GM10248 (cell line): Measurements from ENCODE around the gene RAB17.

Source experiments
- CTCF ChIA-PET: fragments of 300-600 bp; sonication (Branson Sonifier 250); formaldehyde crosslinking; extraction: SDS; loops from one replicate; lab custom pipeline; 2021; ENCODE audit warnings: antibody characterized with exemption; lab: Yijun Ruan, JAX
- POLR2A ChIA-PET: fragments of 350-650 bp; sonication (Branson Sonifier 250); formaldehyde crosslinking; extraction: SDS; loops from one replicate; lab custom pipeline; 2020; ENCODE audit warnings: antibody characterized with exemption; lab: Yijun Ruan, JAX
- DNase-seq: peaks from one replicate; pipeline ENCODE4 v3.0.0; 2012; ENCODE audit errors: extremely low spot score
- CTCF ChIP-seq: IDR thresholded peaks from 2 replicates; pipeline ENCODE4 v1.5.1; 2012; ENCODE audit warnings: mild to moderate bottlenecking, low read depth; ENCODE audit errors: extremely low read depth, missing control alignments, control extremely low read depth

RAB17 gene

GRCh38 chr2:237583385-237584295 is 6.9 kb downstream of the RAB17 start:
- POLR2A ChIA-PET = no interaction called here
- no peak for TF ChIP-seq CTCF
- CTCF ChIA-PET = interaction anchor here (1.4 to 7.6 kb wide), 3 partner anchors 11 to 161 kb away, joined by 5 to 63 read pairs (median 6); no protein-coding TSS in a partner anchor
- DNase-seq = no peak

GRCh38 chr2:237581751-237582746 is 8.5 kb downstream of the RAB17 start:
- TF ChIP-seq CTCF = peak; percentile 50
- CTCF ChIA-PET = interaction anchor here (1.1 to 7.6 kb wide), 9 partner anchors 9 to 193 kb away, joined by 3 to 63 read pairs (median 5); no protein-coding TSS in a partner anchor
- POLR2A ChIA-PET = no interaction called here
- peak; percentile 56 for DNase-seq

GRCh38 chr2:237581326-237581725 is 9.2 kb downstream of the RAB17 start:
- no peak for DNase-seq
- POLR2A ChIA-PET = no interaction called here
- CTCF ChIA-PET = interaction anchor here (0.9 to 7.6 kb wide), 9 partner anchors 8 to 194 kb away, joined by 3 to 63 read pairs (median 4); no protein-coding TSS in a partner anchor
- TF ChIP-seq CTCF = no peak

GRCh38 chr2:237577956-237578870 is 12.3 kb downstream of the RAB17 start:
- ChIA-PET POLR2A (no interaction called here), CTCF (interaction anchor here (9.2 kb wide), 1 partner anchor 68 kb away, joined by 317 read pairs; no protein-coding TSS in a partner anchor)
- TF ChIP-seq CTCF = no peak
- no peak for DNase-seq

- TF ChIP-seq CTCF = no peak
- DNase-seq = no peak
- CTCF ChIA-PET = interaction anchor here (9.2 kb wide), 1 partner anchor 67 kb away, joined by 317 read pairs; no protein-coding TSS in a partner anchor
- POLR2A ChIA-PET = no interaction called here
Measured at GRCh38 chr2:237577458-237577857, 13.1 kb downstream of the RAB17 start.
